ENCODE measurements around the gene RAB7A. TPM values are rescaled to one million over a fixed set of nuclear protein-coding genes. Genes with fewer than 3 reads are reported as not detected.

Gene RAB7A
- total and polyA plus RNA-seq, 2 of the 13 experiments (the other 11 are each of a cell fraction or from before 2014, with no cell fraction given): 26.5 to 182 TPM

- TF ChIP-seq EP300 (IDR thresholded peaks at IDR 0.05; ENCODE audit: low read depth in 2 of 2, low read length in 2 of 2) (peak; percentile 11 to 61; a peak in 1 of 4 replicates), EP300 (CRISPR knock-in tag; IDR thresholded peaks at IDR 0.05; ENCODE audit: borderline replicate concordance) (no peak), NR2F1 (CRISPR knock-in tag; IDR thresholded peaks at IDR 0.05) (peak in 1 of 2 experiments; percentile 58; a peak in 1 of 4 replicates), POGK (CRISPR knock-in tag; conservative IDR thresholded peaks at IDR 0.05) (0 out of 2 replicates have a peak, but pooled peaks have one; percentile 35), ZNF432 (CRISPR knock-in tag; IDR thresholded peaks at IDR 0.05; ENCODE audit: borderline replicate concordance) (no peak), NFKBIZ (CRISPR knock-in tag; IDR thresholded peaks at IDR 0.05) (0 out of 2 replicates have a peak, but pooled peaks have one; percentile 25), REST (IDR thresholded peaks at IDR 0.05; ENCODE audit: borderline replicate concordance in 1 of 2, low read depth in 1 of 2, low read length in 2 of 2) (peak in 1 of 2 experiments; percentile 22; a peak in 1 of 4 replicates), ZSCAN12 (CRISPR knock-in tag; IDR thresholded peaks at IDR 0.05) (no peak), HOXA3 (CRISPR knock-in tag; IDR thresholded peaks at IDR 0.05) (no peak; the same call in 1 of the 2 replicates), BRD4 (CRISPR knock-in tag; IDR thresholded peaks at IDR 0.05) (no peak), MIXL1 (CRISPR knock-in tag; IDR thresholded peaks at IDR 0.05) (peak; percentile 88), DPF2 (CRISPR knock-in tag; IDR thresholded peaks at IDR 0.05; ENCODE audit: borderline replicate concordance, low read depth) (peak; percentile 76; the same call in 1 of the 2 replicates), FLYWCH1 (CRISPR knock-in tag; IDR thresholded peaks at IDR 0.05) (peak; percentile 22; the same call in 1 of the 2 replicates), REPIN1 (CRISPR knock-in tag; IDR thresholded peaks at IDR 0.05; ENCODE audit: borderline replicate concordance, low read depth) (0 out of 2 replicates have a peak, but pooled peaks have one; percentile 29), GATAD2A (CRISPR knock-in tag; IDR thresholded peaks at IDR 0.05) (peak; percentile 89), ZNF501 (CRISPR knock-in tag; IDR thresholded peaks at IDR 0.05) (peak; percentile 80), SMC3 (IDR thresholded peaks at IDR 0.05; ENCODE audit: low read length) (0 out of 2 replicates have a peak, but pooled peaks have one; percentile 4), ZBTB20 (CRISPR knock-in tag; IDR thresholded peaks at IDR 0.05; ENCODE audit: borderline replicate concordance, low read depth) (peak; percentile 69; the same call in 1 of the 2 replicates), CREM (IDR thresholded peaks at IDR 0.05) (peak; percentile 66; the same call in 1 of the 2 replicates), CREM (CRISPR knock-in tag; IDR thresholded peaks at IDR 0.05) (no peak), ATF2 (CRISPR knock-in tag; IDR thresholded peaks at IDR 0.05) (peak; percentile 55; the same call in 1 of the 2 replicates), JUN (CRISPR knock-in tag; IDR thresholded peaks at IDR 0.05) (peak; percentile 81), ZNF709 (CRISPR knock-in tag; IDR thresholded peaks at IDR 0.05) (no peak), NR2F6 (IDR thresholded peaks at IDR 0.05) (peak; percentile 87), NR2F6 (CRISPR knock-in tag; IDR thresholded peaks at IDR 0.05) (peak; percentile 58; the same call in 1 of the 2 replicates)
These were observed 18.0 kb upstream of the RAB7A start (continued) for GRCh38 chr3:128707928-128708494.
